Keratinocyte (primary cell): ENCODE measurements around the gene SS18L1. TPM values are rescaled to one million over a fixed set of nuclear protein-coding genes. Genes with fewer than 3 reads are reported as not detected.

Experiments
- DNase-seq: peaks from one replicate; pipeline ENCODE4 v3.0.0-alpha.2; 2011; ENCODE audit warnings: low read depth, missing footprints, low spot score
- FAIRE-seq: peaks from 2 replicates; lab custom pipeline; 2011; peaks lifted over from hg19 to GRCh38; lab: Jason Lieb, UNC
- H2AFZ ChIP-seq: 2 replicates; pipeline ENCODE4 v1.6.0; 2012; ENCODE audit warnings: low read length, control low read depth, inconsistent platforms; ENCODE audit not compliant: control insufficient read depth
- H3K27ac ChIP-seq: 2 replicates; pipeline ENCODE4 v1.5.1; 2011; ENCODE audit warnings: low read length; ENCODE audit not compliant: control insufficient read depth, insufficient read depth
- H3K27me3 ChIP-seq: 3 replicates; pipeline ENCODE4 v1.6.0; 2011; ENCODE audit warnings: low read length; ENCODE audit not compliant: control insufficient read depth, insufficient read depth; ENCODE audit errors: extremely low read depth
- H3K36me3 ChIP-seq, 2 experiments: 2 replicates in 1 of 2; 3 replicates in 1 of 2; pipeline ENCODE4 v1.5.1; 2011; ENCODE audit warnings: low read length in 2 of 2, mild to moderate bottlenecking in 1 of 2; ENCODE audit not compliant: control insufficient read depth in 2 of 2, insufficient read depth in 2 of 2; ENCODE audit errors: extremely low read depth in 1 of 2
- H3K4me1 ChIP-seq: 3 replicates; pipeline ENCODE4 v1.5.1; 2011; ENCODE audit warnings: low read length; ENCODE audit not compliant: control insufficient read depth, insufficient read depth; ENCODE audit errors: extremely low read depth
- H3K4me2 ChIP-seq: 3 replicates; pipeline ENCODE4 v1.6.0; 2011; ENCODE audit warnings: low read depth, low read length; ENCODE audit not compliant: control insufficient read depth, insufficient read depth; ENCODE audit errors: extremely low read depth
- H3K4me3 ChIP-seq, 3 experiments: fragments of 200-600 bp in 1 of 3; sonication (generic) in 1 of 3; 2 replicates in 2 of 3; 3 replicates in 1 of 3; pipeline ENCODE4 v1.5.1; 2011 to 2016; ENCODE audit warnings: low read length in 3 of 3, mild to moderate bottlenecking in 3 of 3, control low read depth in 2 of 3, inconsistent platforms in 1 of 3, low read depth in 1 of 3, mixed read lengths in 1 of 3, mixed run types in 1 of 3, moderate library complexity in 1 of 3; ENCODE audit not compliant: control insufficient read depth in 2 of 3, insufficient read depth in 2 of 3; ENCODE audit errors: extremely low read depth in 1 of 3
- H3K79me2 ChIP-seq: 2 replicates; pipeline ENCODE4 v1.6.0; 2012; ENCODE audit warnings: low read length; ENCODE audit not compliant: control insufficient read depth, insufficient read depth
- H3K9ac ChIP-seq: 3 replicates; pipeline ENCODE4 v1.6.0; 2011; ENCODE audit warnings: low read length; ENCODE audit not compliant: control insufficient read depth, insufficient read depth; ENCODE audit errors: extremely low read depth
- H3K9me1 ChIP-seq: 3 replicates; pipeline ENCODE4 v1.6.0; 2011; ENCODE audit warnings: low read length; ENCODE audit not compliant: control insufficient read depth, insufficient read depth; ENCODE audit errors: extremely low read depth
- H3K9me3 ChIP-seq: 2 replicates; pipeline ENCODE4 v1.5.1; 2012; ENCODE audit warnings: low read depth, low read length; ENCODE audit not compliant: control insufficient read depth
- H4K20me1 ChIP-seq: 3 replicates; pipeline ENCODE4 v1.6.0; 2011; ENCODE audit warnings: low read length; ENCODE audit not compliant: control insufficient read depth, insufficient read depth; ENCODE audit errors: extremely low read depth
- CTCF ChIP-seq, 3 experiments: IDR thresholded peaks in 1 of 3; conservative IDR thresholded peaks in 1 of 3; optimal IDR thresholded peaks in 1 of 3; 2 replicates in 2 of 3; 3 replicates in 1 of 3; pipeline versions ENCODE3 to v1.5.1; 2011; ENCODE audit warnings: low read length in 3 of 3, mild to moderate bottlenecking in 3 of 3, moderate library complexity in 2 of 3, control low read depth in 1 of 3, inconsistent platforms in 1 of 3; ENCODE audit not compliant: insufficient read depth in 2 of 3; ENCODE audit errors: extremely low read depth in 1 of 3
- EZH2 ChIP-seq: IDR thresholded peaks from one replicate; pipeline ENCODE4 v1.6.1; 2012; ENCODE audit warnings: inconsistent platforms, mild to moderate bottlenecking, low read length, moderate library complexity
- dilution Hi-C: fragments of 300-500 bp; cut with MboI; formaldehyde crosslinking; loops from one replicate; pipeline ENCODE4 v1.7.0; 2020; ENCODE audit warnings: low sequenced_read_pairs; ENCODE audit not compliant: extremely low pct_ligation_motif_present
- polyA plus RNA-seq, 5 experiments: library from polyadenylated mRNA; depleted of rRNA in 3 of 5; stranded (reverse) in 3 of 5; stranded (forward) in 1 of 5; unstranded in 1 of 5; fragments of >200 nt; gene quantifications; 1 replicate in 1 of 5; 2 replicates in 3 of 5; 3 replicates in 1 of 5; pipeline versions ENCODE4 v1.2.1 to v1.2.3, GENCODE V29; 2011 to 2012; ENCODE audit warnings: missing spikeins in 2 of 5, low read depth in 1 of 5, low replicate concordance in 1 of 5

Gene SS18L1
- polyA plus RNA-seq, 1 donor (not counting 4 experiments of a cell fraction or from before 2014, with no cell fraction given) = 9.4 TPM

- TF ChIP-seq CTCF (optimal IDR thresholded peaks at IDR 0.05 in 1 of 3, IDR thresholded peaks at IDR 0.05 in 1 of 3, conservative IDR thresholded peaks at IDR 0.05 in 1 of 3; ENCODE audit: extremely low read depth in 1 of 3, insufficient read depth in 2 of 3, low read length in 3 of 3) (no peak), EZH2 (no peak)
- H3K9me3 ChIP-seq = peaks cover 4% of the 10 kb centered on the region
- no peak overlapping the region for H3K27ac ChIP-seq
- no peak for DNase-seq
- H3K9ac ChIP-seq = no peak overlapping the region
- H2AFZ ChIP-seq = no peak overlapping the region
- H3K4me3 ChIP-seq = no peak overlapping the region
- H3K27me3 ChIP-seq = peaks cover 79% of the 10 kb centered on the region
- H3K4me2 ChIP-seq = no peak overlapping the region
- dilution Hi-C loops = no loop called here
- H3K79me2 ChIP-seq = no peaks in the 10 kb centered on the region
- no peaks in the 10 kb centered on the region for H3K36me3 ChIP-seq
- H3K4me1 ChIP-seq = no peaks in the 10 kb centered on the region
- peaks cover 5% of the 10 kb centered on the region for H4K20me1 ChIP-seq
- no peaks in the 10 kb centered on the region for H3K9me1 ChIP-seq
- FAIRE-seq = no peak
Measured at GRCh38 chr20:62228982-62229545, 85.5 kb downstream of the SS18L1 start.

- FAIRE-seq (no peak), DNase-seq (no peak)
- Histone ChIP-seq H3K27ac (no peak overlapping the region), H3K36me3 (no peaks in the 10 kb centered on the region), H3K27me3 (peaks cover 73% of the 10 kb centered on the region), H3K4me3 (no peak overlapping the region), H3K9me3 (peaks cover 4% of the 10 kb centered on the region), H3K4me2 (no peak overlapping the region), H3K79me2 (no peaks in the 10 kb centered on the region), H4K20me1 (peaks cover 5% of the 10 kb centered on the region), H2AFZ (no peak overlapping the region), H3K4me1 (no peaks in the 10 kb centered on the region), H3K9me1 (no peaks in the 10 kb centered on the region), H3K9ac (no peak overlapping the region)
- TF ChIP-seq EZH2 = no peak
- TF ChIP-seq CTCF (optimal IDR thresholded peaks at IDR 0.05 in 1 of 3, IDR thresholded peaks at IDR 0.05 in 1 of 3, conservative IDR thresholded peaks at IDR 0.05 in 1 of 3; ENCODE audit: extremely low read depth in 1 of 3, insufficient read depth in 2 of 3, low read length in 3 of 3) = no peak
- dilution Hi-C loops = no loop called here
Measured at GRCh38 chr20:62229667-62230066, 86.1 kb downstream of the SS18L1 start.
